ENCODE data around the gene STING1.
"Not testable (repeated sequence)": the region's sequence is repeated elsewhere in the genome, so short reads cannot be mapped to it uniquely, and the experiment has no call there.

DNA sequence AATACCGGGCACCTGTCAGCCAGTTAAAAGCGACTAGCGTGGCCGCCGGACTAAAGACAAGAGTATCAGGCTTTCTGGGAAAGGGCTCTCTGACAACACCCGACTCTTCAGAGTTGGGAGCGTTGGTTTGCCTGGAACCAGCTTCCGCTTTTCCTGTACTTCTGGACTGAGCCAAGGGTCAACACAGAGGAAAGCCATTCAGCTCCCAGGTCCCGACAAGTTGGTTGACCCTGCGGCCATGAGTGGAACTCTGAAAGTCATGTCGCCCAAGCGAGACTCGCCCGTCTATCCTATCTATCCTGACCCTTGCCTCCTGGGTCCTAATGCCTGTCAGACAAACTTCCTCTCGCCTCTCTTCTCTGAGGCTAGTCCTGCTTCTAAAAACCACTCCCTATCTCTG lies 21.3 kb upstream of the STING1 start:
- TF ChIP-seq, protein P1, sequence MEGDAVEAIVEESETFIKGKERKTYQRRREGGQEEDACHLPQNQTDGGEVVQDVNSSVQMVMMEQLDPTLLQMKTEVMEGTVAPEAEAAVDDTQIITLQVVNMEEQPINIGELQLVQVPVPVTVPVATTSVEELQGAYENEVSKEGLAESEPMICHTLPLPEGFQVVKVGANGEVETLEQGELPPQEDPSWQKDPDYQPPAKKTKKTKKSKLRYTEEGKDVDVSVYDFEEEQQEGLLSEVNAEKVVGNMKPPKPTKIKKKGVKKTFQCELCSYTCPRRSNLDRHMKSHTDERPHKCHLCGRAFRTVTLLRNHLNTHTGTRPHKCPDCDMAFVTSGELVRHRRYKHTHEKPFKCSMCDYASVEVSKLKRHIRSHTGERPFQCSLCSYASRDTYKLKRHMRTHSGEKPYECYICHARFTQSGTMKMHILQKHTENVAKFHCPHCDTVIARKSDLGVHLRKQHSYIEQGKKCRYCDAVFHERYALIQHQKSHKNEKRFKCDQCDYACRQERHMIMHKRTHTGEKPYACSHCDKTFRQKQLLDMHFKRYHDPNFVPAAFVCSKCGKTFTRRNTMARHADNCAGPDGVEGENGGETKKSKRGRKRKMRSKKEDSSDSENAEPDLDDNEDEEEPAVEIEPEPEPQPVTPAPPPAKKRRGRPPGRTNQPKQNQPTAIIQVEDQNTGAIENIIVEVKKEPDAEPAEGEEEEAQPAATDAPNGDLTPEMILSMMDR (IDR thresholded peaks at IDR 0.05; ENCODE audit: insufficient read depth, low read length), result not testable (repeated sequence)
- not testable (repeated sequence) for TF ChIP-seq POLR2AphosphoS5 (IDR thresholded peaks at IDR 0.05; ENCODE audit: low read depth); GABPA (IDR thresholded peaks at IDR 0.05; ENCODE audit: low read depth); REST (IDR thresholded peaks at IDR 0.05; ENCODE audit: insufficient replicate concordance, low read depth)
